NCI-H1694 treated with DMSO at 0.1 percent for 48 hours (cell line): ENCODE measurements around the gene ZFP57.
A peak's percentile ranks its signal among the peaks of the same experiment; 100 is the strongest.

Experiments
- DNase-seq: peaks from one replicate; lab custom pipeline; 2025; lab: John Stamatoyannopoulos, UW

ZFP57 gene

GRCh38 chr6:29655658-29656057 lies 25.3 kb downstream of the ZFP57 start:
- no peak for DNase-seq

- peak; percentile 84 for DNase-seq
These were observed 27.4 kb downstream of the ZFP57 start for GRCh38 chr6:29653452-29654038.

DNA sequence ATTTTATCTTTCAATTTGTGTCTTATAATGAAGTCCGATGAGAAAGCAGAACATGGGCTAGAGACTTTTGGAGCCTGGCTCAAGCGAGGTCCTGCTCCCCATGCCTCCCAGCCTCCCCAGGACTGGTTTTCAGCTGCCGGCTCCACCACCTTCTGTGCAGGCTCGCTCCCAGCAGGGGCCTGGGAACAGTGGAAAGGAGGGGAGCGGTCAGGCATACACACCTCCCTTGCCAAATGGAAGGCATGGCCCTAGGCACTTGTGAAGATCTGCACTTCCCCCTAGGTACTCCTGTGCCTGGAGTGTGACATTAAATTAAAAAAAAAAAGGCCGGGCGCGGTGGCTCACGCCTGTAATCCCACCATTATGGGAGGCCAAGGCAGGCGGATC lies 28.8 kb downstream of the ZFP57 start:
- no peak for DNase-seq

DNA sequence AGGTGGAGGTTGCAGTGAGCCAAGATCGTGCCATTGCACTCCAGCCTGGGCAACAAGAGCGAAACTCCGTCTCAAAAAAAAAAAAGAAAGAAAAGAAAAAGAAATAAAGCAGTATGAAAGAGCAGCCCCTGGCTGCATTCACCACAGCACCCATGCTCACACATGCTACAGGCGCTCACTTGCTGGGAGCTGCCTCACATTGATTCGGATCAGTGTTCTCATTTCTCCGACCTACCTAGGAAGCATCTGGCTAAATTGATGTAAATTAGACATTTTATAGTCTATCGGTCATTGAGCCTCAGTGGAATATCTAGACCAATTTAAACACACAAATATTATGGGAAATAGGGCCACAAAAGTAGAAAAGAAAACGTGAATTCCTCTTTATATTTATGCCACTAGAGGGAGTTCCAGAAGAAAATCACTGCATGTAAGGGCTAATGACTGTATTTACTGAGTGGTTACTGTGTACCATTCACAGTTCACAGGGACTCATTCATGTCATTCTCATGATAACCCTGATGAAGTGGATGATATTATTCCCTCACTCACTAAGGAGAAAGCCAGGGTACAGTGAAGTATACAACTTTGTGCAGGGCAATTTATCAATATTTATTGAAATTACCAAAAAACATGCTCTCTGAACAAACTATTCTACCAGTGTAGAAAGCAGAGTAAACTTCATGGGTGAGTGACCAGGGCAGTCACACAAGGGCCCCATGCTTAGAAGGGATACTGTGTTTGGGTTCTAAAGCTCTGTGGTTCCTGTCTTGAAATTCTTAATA lies 29.3 kb downstream of the ZFP57 start:
- DNase-seq, result peak; percentile 48

DNA sequence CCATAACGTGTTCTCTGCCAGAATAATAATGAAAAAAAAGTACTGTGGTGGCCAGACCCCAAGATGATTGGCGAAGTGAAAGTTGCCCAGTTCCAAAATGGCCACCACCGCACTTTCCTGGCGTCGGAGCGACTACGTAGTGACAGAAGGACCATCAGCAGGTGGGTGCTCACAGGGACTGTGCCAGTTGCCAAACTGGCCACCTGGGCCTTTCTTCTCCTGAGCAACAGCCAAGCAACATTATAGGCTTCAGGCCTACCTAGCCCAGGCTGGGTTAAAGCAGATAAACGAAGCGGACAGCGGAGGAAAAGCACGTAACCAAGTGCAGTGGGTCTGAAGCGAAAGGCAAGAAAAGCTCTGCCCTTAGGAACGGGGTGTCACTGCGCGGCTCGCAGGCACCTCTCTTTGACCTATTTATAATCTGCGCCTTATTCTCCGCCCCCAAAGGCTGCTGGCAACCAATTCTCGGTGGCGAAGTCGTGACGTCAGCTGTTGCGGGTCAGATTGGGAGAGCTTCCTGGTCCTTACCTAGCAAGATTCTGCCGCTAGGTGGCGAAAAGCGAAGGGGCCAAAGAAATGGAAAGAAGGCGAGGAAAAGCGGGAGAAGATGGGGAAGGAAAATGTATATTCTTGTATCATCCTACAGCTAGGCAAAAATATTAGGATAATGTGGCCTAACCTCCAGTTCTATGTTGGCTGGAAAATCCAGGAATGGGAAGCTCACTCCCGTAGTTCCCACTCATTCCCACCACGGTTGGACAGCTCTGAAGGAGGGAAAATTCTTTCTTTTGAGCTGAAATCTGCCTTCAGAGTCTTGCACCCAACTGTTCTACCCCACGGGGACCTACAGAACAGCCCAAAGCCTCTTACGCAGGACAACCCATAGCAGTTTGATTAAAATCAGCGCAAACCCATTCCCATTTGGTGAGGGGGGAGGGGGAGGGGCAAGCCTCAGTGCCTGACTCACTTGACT lies 31.0 kb downstream of the ZFP57 start:
- DNase-seq, result peak; percentile 91

GRCh38 chr6:29647927-29648642 lies 32.9 kb downstream of the ZFP57 start:
- DNase-seq, result peak; percentile 8

DNA sequence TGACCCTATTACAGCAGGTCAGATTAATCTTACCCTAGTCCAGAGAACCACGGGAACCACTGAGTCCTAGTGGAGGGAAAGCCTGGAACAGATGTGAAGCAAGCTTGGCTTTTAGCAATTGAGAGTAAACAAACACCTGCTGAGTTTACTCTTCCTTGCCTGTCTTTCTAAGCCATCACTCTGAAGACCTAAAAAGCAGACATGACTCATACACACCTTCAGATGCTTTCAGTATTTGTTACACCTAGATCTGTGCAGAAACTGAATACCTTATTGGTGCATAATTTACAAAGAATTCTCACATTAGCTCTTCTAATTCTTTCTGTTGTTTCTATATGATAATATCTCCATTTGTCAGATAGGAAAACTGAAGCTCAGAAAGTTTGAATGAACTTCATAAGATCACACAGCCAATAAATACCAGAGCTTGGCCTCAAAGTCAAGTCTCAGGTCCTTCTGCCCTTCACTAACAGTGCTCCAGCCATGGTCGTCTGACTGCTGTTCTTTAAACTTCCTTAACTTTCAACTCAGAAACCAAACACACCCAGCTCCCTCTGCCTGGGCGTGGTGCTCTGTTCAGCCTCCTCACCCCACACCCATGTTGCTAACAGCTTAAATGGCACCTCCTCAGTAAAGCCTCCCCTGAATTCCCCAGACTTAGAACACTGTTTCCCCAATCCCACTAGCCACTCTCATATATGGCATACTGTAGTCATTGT lies 39.4 kb downstream of the ZFP57 start:
- DNase-seq, result no peak

DNA sequence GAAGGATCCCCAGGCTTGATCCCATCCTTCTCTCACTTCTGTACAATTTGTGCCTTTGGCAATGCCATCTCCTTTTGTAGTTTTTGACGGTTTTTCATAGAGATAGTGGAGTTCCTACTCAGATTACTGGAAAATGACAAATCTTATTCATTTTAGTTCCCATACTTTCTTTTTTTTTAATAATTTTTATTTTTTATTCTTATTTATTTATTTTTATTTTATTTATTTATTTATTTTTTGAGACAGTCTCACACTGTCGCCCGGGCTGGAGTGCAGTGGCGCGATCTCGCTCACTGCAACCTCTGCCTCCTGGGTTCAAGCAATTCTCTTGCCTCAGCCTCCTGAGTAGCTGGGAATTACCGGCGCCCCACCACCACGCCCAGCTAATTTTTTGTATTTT lies 43.7 kb downstream of the ZFP57 start:
- DNase-seq, result no peak

- no peak for DNase-seq
These were observed 47.4 kb downstream of the ZFP57 start for GRCh38 chr6:29633534-29633905.

- peak; percentile 48 for DNase-seq
These were observed 48.0 kb downstream of the ZFP57 start, which contains the start of gene GABBR1 for GRCh38 chr6:29632789-29633533. Gene GABBR1 (minus strand): TSS chr6:29633183. CDS start chr6:29632385, 798 bp downstream.

GRCh38 chr6:29631860-29632731 lies 48.9 kb downstream of the ZFP57 start:
- DNase-seq, result peak; percentile 34

GRCh38 chr6:29631209-29631810 lies 49.6 kb downstream of the ZFP57 start:
- no peak for DNase-seq

DNA sequence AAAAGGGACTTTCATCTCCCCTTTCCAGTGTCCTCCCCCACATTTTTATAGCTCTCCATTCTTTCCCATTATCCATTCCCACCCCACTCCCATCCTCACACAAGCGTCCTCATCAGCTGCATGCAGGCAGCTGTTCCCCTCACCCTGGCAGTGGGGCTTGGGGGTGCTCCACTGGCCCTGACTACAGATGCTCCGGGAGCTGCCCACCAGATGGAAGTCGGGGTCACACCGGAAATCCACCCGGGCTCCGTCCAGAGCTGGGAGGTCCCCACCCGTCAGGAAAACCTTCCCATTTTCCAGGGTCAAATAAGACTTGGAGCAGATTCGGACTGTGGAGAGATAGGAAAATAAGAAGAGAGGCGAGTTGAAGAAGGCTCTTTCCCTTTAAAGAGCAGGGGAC lies 50.6 kb downstream of the ZFP57 start:
- DNase-seq, result no peak

- DNase-seq, result no peak
These were observed 51.4 kb downstream of the ZFP57 start for GRCh38 chr6:29629571-29629970.

DNA sequence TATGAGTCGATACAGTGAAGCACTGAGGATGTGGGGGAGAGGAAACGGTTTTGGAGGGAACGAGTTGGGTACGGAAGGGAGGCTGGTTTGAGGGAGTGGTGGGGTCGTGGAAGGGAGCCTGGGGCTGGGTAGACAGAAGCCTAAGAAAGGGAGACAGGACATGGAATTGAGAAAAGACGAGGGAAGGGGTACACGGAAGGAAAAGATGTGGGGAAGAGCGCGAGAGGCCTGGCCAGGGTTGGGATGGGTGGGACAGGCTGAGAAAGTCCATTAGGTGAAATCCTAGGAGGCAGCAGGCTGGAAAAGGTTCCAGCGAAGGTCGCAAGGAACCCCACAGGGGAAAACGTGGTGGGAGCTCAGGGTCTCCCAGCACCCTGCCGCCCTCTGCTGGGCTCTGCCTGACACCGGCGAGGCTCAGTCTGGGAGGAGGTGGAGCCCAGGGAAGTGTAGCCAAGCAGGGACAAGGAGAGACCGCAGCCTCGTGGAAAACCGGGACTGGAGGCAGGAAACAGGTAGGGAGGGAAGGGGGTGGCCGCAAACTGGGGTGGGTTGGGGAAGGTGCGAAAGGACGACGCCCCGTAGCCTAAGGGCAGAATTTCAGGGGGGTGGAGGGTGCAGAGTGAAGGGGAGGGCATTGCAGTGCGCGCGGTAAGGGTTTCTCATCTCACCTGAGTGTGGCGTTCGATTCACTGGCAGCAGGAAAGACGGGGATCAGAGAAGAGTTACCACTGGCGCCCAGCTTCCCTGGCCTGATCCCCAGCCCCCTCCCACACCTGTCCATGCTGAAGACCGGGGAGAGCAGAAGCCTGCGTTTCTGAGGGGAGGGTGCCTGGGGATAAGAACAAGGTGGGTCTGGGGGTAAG lies 52.3 kb downstream of the ZFP57 start:
- peak; percentile 51 for DNase-seq

- DNase-seq, result no peak
These were observed 53.1 kb downstream of the ZFP57 start for GRCh38 chr6:29627755-29628418.

DNA sequence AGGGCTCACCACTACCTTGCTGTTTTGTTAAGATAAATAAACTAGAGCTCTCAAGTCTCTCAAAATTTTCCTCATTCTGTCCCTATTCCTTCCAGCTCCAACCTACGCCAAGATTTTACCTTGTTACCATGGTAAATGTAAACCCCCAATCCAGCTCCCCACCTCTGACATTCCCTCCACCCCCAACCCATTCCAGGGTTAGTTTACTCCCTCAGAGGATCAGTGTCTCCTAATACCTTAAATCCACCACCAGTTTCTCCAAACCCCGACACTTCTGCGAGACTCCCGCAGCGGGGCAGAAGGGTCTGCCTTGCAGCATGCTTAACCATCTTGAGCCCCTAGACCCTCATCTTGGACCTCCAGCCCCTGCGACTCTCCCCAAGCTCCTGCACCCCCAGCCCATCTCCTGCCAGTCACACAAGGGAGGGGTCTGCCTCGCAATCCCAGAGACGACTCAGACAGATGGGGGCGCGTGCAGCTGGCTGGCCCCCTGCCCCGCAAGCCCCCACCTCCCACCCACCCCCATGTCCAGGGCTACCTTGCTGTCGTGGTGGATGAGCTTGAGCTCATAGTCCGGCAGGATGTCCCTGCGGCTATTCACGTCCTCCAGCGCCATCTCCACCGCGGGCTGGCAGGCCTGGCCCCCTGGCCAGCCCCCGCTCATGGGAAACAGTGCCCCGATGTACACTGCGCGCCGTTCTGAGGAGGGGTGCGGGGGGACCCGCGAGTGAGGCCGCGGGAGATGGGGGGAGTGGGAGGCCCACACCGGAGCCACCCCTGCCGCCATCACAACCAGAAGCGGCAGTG lies 53.8 kb downstream of the ZFP57 start:
- no peak for DNase-seq
